GM12865 (cell line): ENCODE results near the gene TIMMDC1.
"Not testable (repeated sequence)": the region's sequence is repeated elsewhere in the genome, so short reads cannot be mapped to it uniquely, and the experiment has no call there.

ENCODE experiments used
- DNase-seq: peaks from one replicate; pipeline ENCODE4 v3.0.0; 2010; ENCODE audit warnings: low read depth
- H3K4me3 ChIP-seq: 2 replicates; pipeline ENCODE4 v1.5.1; 2011; ENCODE audit warnings: mild to moderate bottlenecking, low read depth, low read length, control low read depth
- CTCF ChIP-seq: IDR thresholded peaks from 2 replicates; pipeline ENCODE4 v1.5.1; 2011; ENCODE audit warnings: low read length, control low read depth, low read depth, inconsistent platforms; ENCODE audit not compliant: insufficient read depth; ENCODE audit errors: missing control alignments

TIMMDC1 gene

DNA sequence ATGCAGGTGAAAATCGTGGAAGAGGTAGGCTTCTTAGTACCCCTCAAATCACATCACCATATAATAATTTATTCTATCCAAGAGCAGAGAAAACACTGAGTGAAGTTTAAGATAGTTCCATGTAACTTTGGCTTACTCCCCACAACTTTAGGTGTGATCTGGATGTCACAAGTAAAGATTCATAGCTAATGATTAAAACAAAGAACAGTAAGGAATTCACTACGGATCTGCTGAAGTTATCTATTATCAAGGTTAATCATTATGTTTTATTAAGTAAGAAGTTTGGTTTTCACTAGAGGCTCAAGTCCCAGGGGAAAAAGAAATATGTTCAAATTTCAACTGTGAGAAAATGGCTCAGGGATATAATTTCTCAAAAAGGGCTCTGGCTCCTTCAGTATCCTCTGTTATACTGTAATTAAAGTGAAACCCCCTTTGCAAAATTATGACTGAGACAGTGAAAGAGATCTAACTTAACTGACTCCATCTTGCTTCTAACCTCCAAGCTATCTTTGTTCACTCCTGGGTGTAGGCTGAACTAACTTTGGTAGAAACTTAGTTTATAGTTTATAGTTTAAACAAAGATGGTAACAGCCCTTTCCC, 43.9 kb downstream of the TIMMDC1 start:
- TF ChIP-seq CTCF: no peak
- H3K4me3 ChIP-seq: no peak overlapping the region
- no peak for DNase-seq

DNA sequence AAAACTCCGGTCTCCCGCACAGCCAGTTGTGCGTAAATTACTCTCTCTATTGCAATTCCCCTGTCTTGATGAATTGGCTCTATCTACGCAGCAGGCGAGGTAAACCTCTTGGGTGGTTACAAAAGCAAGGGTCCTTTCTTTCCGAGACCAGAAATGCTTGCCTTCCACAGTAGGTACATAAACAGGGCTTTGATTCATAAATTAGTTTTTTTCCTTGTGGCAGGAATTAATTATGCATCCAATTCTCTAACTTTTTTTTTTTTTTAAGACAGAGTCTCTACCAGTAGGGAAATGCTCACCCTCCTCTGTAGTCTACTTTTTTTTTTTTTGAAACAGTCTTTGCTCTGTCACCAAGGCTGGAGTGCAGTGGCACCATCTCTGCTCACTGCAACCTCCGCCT, 44.8 kb downstream of the TIMMDC1 start:
- TF ChIP-seq CTCF: no peak
- H3K4me3 ChIP-seq: no peak overlapping the region
- no peak for DNase-seq

DNA sequence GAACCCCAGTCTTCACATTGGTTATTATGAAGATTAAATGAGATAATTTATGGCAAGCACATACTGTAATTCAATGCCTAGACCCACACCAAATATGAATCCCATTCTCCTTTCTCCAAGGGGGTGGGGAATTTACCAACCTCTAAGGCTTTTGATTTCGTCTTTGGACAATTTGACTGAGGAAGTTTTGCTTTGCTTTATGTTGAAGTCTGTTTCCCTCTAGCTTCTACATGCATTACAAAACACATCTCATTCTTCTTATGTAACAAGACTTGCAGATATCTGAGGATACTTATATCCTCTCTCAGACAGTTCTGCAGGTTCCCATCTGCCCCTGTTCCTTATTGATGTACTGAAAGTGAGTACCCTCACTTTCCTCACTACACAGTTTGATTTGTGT, 48.9 kb downstream of the TIMMDC1 start:
- H3K4me3 ChIP-seq: no peak overlapping the region
- no peak for TF ChIP-seq CTCF

GRCh38 chr3:119548341-119548740, 50.0 kb downstream of the TIMMDC1 start:
- no peak for DNase-seq
- TF ChIP-seq CTCF: no peak
- H3K4me3 ChIP-seq: no peak overlapping the region

More for the DNA sequence above, 48.9 kb downstream of the TIMMDC1 start:
- DNase-seq: no peak

DNA sequence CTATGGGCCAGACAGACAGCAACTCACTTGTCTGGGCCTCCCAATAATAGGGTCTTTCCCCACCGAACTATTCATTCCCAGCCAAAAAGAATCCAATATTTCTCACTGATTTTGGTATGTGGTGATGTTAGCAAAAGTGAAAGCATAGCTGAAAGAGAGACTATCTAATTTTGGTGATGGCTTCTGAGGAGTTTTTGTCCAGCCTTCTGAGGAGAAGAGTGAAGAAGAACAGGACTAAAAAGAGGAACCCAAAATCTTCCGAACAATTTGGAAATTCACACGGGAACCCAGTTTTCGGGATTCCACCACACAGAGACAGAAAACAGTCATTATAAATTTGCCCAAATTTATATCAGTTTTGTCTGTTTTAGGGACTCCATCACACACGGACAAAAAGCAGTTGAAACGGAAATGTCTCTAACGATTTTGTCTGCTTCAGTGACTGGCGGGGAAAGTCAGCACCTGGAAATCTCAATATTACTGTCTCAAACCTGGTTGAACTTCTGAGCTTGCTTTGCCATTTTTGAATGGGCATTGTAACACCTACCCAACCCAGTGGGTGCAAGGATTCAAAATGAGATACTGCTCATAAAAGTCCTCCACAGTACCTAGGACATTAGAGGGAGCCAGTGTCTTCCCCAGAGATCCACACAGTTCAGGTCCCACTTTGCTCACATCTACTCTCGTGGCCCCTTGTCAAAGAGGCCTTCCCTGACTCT, 52.0 kb downstream of the TIMMDC1 start:
- no peak for TF ChIP-seq CTCF
- H3K4me3 ChIP-seq: peak overlapping the region; percentile 96
- DNase-seq: peak; percentile 76

GRCh38 chr3:119551598-119551997, 53.3 kb downstream of the TIMMDC1 start:
- TF ChIP-seq CTCF: no peak
- peak; percentile 64 for DNase-seq
- H3K4me3 ChIP-seq: peak overlapping the region; percentile 96

DNA sequence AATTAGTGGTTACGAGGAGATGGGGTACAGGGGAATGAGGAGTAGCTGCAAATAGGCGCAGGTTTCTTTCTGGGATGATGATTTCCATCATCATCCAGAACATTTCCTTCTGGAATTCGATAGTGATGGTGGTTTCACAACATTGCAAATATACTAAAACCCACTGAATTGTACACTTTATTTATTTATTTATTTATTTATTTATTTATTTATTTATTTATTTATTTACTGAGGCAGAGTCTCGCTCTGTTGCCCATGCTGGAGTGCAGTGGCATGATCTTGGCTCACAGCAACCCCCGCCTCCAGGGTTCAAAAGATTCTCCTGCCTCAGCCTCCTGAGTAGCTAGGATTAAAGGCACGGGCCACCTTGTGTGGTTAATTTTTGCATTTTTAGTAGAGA, 54.6 kb downstream of the TIMMDC1 start:
- H3K4me3 ChIP-seq: peak overlapping the region; percentile 96
- DNase-seq: not testable (repeated sequence)
